ENCODE data around the gene NUDT7. TPM values are rescaled to one million over a fixed set of nuclear protein-coding genes. Genes with fewer than 3 reads are reported as not detected.

NUDT7 gene
- total RNA-seq, 1 experiment from 2014 or later: 5.2 TPM

- H3K4me3 ChIP-seq (replicated peaks in 1 of 2; ENCODE audit: low read depth in 1 of 2, low read length in 2 of 2): no peak overlapping the region
- no peaks in the 10 kb centered on the region for H3K9me3 ChIP-seq (ENCODE audit: control insufficient read depth in 1 of 2, insufficient read depth in 1 of 2, low read depth in 1 of 2, low read length in 2 of 2)
- peaks cover 8 to 13% of the 10 kb centered on the region in 2 experiments; a peak in 3 of 4 replicates for H3K4me1 ChIP-seq (ENCODE audit: control insufficient read depth in 1 of 2, insufficient read depth in 2 of 2, low read length in 2 of 2)
- H3K79me2 ChIP-seq (ENCODE audit: insufficient read depth, low read length): no peaks in the 10 kb centered on the region
- intact Hi-C loops (cut with micrococcal nuclease): no loop called here
- no peaks in the 10 kb centered on the region for H3K36me3 ChIP-seq (ENCODE audit: control insufficient read depth in 1 of 2, insufficient read depth in 2 of 2, low read length in 2 of 2)
- DNase-seq (ENCODE audit: low read depth, low spot score) (no peak), ATAC-seq (no peak)
- BruUV-seq (replicated peaks): no TSS peak
- no peak overlapping the region for H3K27ac ChIP-seq (ENCODE audit: low read depth, low read length)
- ChIA-PET CTCF (no interaction called here), POLR2A (no interaction called here), RAD21 (ENCODE audit: low non-redundant PET in 1 of 2, low total read pairs in 2 of 2, uncharacterized antibody in 2 of 2, unreplicated experiment in 2 of 2) (no interaction called here)
- H3K9ac ChIP-seq (ENCODE audit: low read length): no peak overlapping the region
- no peak for TF ChIP-seq YY1 (IDR thresholded peaks at IDR 0.05; ENCODE audit: extremely low read depth, insufficient replicate concordance, low read depth, low read length)
- TF ChIP-seq FOSL1 (IDR thresholded peaks at IDR 0.05; ENCODE audit: low read depth): no peak
- TF ChIP-seq CEBPB (IDR thresholded peaks at IDR 0.05; ENCODE audit: low read depth): no peak
- no peak for TF ChIP-seq RAD21 (IDR thresholded peaks at IDR 0.05; ENCODE audit: low read depth)
- no peak for TF ChIP-seq ZFX (IDR thresholded peaks at IDR 0.05)
- no peak for TF ChIP-seq CBX3 (IDR thresholded peaks at IDR 0.05; ENCODE audit: low read depth)
- TF ChIP-seq SIN3A (IDR thresholded peaks at IDR 0.05; ENCODE audit: low read depth): no peak
- no peak for TF ChIP-seq TCF7L2 (IDR thresholded peaks at IDR 0.05; ENCODE audit: borderline replicate concordance, extremely low read depth, insufficient read depth, insufficient read length)
- no peak for TF ChIP-seq MAX (IDR thresholded peaks at IDR 0.05)
- no peak for TF ChIP-seq POLR2AphosphoS5 (IDR thresholded peaks at IDR 0.05; ENCODE audit: low read depth, low read length)
- TF ChIP-seq CTCF (IDR thresholded peaks at IDR 0.05 in 2 of 3, conservative IDR thresholded peaks at IDR 0.05 in 1 of 3; ENCODE audit: borderline replicate concordance in 1 of 3, insufficient read depth in 1 of 3, low read depth in 2 of 3, low read length in 2 of 3): no peak
- no peak for TF ChIP-seq ZBTB33 (IDR thresholded peaks at IDR 0.05; ENCODE audit: extremely low read depth, insufficient replicate concordance, low read length)
- TF ChIP-seq ELF1 (IDR thresholded peaks at IDR 0.05; ENCODE audit: borderline replicate concordance, low read depth): no peak
- no peak for TF ChIP-seq POLR2A (IDR thresholded peaks at IDR 0.05; ENCODE audit: borderline replicate concordance, extremely low read depth, insufficient read depth, insufficient read length)
- no peak for TF ChIP-seq SP1 (IDR thresholded peaks at IDR 0.05; ENCODE audit: low read depth)
- TF ChIP-seq ZNF274 (IDR thresholded peaks at IDR 0.05; ENCODE audit: low read depth, low read length): no peak
- TF ChIP-seq SRF (IDR thresholded peaks at IDR 0.05; ENCODE audit: low read depth): no peak
- H2AFZ ChIP-seq (ENCODE audit: low read depth, low read length, poor library complexity, severe bottlenecking): no peak overlapping the region
- no peak overlapping the region for H3K4me2 ChIP-seq (ENCODE audit: low read length)
- H3K9me2 ChIP-seq (ENCODE audit: insufficient read depth): no peaks in the 10 kb centered on the region
- H3K27me3 ChIP-seq (ENCODE audit: insufficient read depth, low read length): no peaks in the 10 kb centered on the region
- H4K20me1 ChIP-seq (ENCODE audit: insufficient read depth): no peaks in the 10 kb centered on the region
These were observed 1.9 kb downstream of the NUDT7 start for GRCh38 chr16:77724174-77724573.
